AG20443 (cell line): ENCODE data around the gene IFITM5.
"Not testable (repeated sequence)": the region's sequence is repeated elsewhere in the genome, so short reads cannot be mapped to it uniquely, and the experiment has no call there.

Experiments used
- DNase-seq: peaks from one replicate; pipeline ENCODE4 v3.0.0; 2012; ENCODE audit warnings: low spot score, mixed read lengths

The IFITM5 gene

GRCh38 chr11:299081-299891, at the start of gene IFITM5:
TSS of gene IFITM5 (minus strand) at chr11:299526. CDS start at chr11:299490, 36 bp downstream.
- no peak for DNase-seq

- no peak for DNase-seq
Observed at GRCh38 chr11:346529-346928, 47.2 kb upstream of the IFITM5 start.

DNA sequence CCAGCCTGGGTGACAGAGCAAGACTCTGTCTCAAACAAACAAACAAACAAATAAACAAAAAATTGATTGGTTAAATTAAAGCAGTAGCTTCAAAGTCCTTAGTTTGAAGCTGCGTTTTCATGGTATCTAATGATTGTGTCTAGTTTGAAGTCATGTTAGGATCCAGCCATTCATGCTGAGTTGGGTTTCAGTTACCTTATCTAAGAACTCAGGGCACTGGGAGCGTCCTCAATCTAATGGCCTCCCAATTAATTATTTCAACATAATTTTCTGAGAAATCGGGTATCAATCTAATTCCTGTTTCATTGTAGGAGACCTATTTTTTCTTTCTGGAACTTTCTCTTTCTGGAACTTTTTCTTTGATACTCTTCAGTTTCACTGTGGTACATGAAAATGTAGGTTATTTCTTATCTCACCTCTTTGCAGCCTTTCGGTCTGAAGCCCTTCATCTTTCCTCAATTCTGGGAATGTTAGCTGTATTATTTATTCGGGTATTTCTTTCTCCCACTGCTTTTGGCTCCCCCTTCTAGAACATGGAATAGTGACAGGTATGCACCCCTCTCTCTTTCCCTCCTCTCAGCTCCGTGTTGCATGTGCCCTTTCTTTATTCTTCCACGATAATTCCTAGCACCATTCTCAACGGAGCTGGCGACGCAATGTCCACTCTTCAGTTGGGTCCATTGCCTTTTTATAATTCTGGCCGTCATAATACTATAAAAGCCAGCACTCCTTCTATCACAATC, 45.7 kb upstream of the IFITM5 start:
- DNase-seq, result no peak

- no peak for DNase-seq
Observed at GRCh38 chr11:342328-342727, 43.0 kb upstream of the IFITM5 start.

GRCh38 chr11:340539-341512, 41.5 kb upstream of the IFITM5 start:
- DNase-seq, result no peak

GRCh38 chr11:339963-340362, 40.6 kb upstream of the IFITM5 start:
- no peak for DNase-seq

DNA sequence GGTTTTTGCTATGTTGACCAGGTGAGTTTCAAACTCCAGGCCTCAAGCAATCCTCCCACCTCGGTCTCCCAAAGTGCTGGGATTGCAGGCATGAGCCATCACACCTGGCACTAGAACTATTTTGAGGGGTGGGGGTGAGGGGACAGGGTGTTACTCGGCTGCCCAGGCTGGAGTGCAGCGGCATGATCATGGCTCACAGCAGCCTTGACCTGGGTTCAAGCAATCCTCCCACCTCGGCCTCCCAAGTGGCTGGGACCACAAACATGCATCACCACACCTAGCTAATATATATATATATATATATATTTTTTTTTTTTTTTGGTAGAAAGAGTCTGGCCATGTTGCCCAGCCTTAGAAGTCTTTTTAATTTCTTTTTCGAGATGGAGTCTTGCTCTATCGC, 38.4 kb upstream of the IFITM5 start:
- DNase-seq, result no peak

- DNase-seq, result no peak
Observed at GRCh38 chr11:336659-337198, 37.4 kb upstream of the IFITM5 start.

DNA sequence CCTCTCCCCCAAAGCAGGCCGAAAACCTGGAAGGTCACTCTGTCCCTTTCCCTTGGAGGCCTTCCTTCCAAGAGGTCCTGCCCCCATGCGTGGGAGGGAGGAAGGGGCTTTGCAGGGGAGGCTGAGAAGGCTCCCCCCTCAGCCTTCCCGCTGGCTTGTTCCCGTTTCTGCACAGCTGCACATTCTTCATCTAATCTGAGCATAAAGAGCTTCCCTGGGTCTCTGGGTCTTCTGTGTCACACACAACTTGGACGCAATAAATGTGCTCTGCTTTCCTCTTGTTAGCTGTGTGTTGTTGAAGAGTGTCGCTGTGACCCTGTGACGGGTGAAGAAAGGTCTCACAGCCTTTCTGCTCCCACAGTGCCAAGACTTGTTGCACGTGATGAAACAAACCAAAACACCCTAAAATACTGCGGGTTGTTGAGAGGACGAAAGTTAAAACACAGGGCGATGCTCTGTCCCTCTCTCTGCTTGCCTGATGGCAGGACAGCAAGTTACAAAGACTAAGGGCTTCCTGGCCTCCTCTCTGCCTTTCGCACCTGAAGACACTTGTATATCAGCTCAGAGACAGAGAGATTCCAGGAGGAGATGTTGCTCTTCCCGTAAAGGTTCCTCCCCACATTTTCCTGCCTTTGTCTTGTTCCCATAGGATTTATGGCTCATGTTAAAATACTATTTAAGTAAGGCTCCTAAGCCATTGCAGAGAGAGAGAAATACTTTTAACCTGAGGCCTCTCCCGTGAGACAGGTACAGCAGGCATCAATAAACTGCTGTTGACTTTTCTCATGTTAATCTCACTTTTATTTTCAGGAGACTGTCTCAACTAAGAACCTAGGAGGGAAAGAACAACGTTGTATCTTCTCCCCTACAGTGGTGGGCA, 36.7 kb upstream of the IFITM5 start:
- no peak for DNase-seq

DNA sequence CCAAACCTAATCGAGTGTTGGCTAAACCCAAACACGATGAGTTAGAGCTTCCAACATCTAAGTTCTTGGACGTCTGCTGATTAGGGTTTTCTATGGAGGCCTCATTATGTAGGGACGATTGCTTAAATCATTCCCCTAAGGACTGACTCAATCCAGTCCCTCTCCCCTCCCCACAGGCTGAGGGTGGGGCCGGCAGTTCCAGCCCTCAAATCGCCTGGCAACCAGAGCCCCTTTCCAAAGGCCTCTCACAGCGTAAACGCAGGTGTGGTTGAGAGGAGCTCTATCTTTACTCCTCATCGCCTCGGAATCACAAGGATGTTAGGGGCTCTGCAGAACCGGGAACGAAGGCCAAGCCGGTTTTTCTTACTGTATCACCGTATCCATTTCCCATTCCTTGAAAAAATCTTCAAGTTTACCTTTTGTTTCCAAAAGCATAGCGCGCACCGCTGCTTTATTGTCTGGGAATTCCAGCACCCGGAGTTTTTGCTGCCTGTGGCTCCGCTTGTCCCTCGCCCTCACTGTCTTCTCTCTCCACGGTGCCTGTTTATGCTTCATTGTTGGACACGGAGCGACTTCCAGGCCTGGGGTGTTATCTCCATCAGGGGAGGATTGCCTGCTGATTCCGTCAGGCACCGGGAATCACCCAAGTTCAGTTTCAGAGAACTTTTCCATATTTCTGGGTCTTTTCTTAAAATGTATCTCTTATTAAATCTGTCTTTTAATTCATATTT, 35.1 kb upstream of the IFITM5 start:
- no peak for DNase-seq

GRCh38 chr11:333616-334263, 34.4 kb upstream of the IFITM5 start:
- DNase-seq, result not testable (repeated sequence)

- no peak for DNase-seq
Observed at GRCh38 chr11:332651-333480, 33.5 kb upstream of the IFITM5 start.

- no peak for DNase-seq
Observed at GRCh38 chr11:331358-332060, 32.2 kb upstream of the IFITM5 start.

DNA sequence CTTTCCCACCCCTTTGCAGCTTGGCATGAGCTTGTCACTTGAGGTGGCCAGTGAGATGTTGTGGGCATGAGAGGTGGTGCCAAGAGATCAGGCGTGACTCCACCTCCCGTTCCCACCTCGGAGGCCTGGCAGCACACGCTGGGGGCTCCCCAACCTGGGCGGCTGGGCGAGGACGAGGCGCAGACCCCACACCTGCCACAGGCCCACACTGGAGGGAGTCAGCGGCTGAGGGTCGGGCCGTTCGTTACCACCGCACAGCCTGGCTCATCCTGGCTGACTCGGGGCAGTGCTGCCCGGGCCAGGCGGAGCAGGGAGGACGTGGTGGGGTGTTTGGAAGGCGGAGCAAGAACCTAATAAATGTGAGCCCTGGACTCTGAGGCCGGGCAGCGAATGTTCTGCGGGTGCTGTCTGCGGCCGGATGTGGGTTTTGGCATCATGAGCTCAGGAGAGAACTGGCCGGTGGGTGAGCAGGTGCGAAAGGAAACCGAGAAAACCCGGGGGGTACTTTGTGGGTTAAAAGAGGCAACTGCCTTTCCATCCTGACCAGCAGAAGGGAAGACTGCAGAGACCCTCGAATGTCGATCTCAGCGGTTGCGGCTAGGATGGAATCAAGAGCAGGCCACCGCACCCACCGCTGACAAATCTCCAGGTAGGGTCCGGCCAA, 31.5 kb upstream of the IFITM5 start:
- DNase-seq, result no peak

GRCh38 chr11:330307-330693, 31.0 kb upstream of the IFITM5 start:
- DNase-seq, result no peak

DNA sequence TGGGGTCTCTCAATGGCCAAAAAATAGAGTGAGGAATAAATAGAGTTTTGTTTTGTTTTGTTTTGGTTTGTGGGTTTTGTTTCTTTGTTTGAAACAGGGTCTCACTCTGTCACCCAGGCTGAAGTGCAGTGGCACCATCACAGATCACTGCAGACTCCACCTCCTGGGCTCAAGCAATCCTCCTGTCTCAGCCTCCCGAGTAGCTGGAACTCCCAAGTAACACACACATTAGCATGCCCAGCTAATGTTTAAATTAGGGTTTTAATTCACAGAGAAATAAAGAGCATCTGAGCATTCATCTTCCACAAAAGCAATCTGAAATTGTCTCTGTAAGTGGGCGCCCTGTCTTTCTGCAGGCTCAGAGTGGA, 30.5 kb upstream of the IFITM5 start:
- no peak for DNase-seq

GRCh38 chr11:328516-329100, 29.3 kb upstream of the IFITM5 start:
- not testable (repeated sequence) for DNase-seq
